IPS DF 6.9 (cell line): ENCODE measurements around the gene PRR5.

Experiments used
- DNase-seq: peaks from one replicate; pipeline ENCODE4 v3.0.0-alpha.2; 2013; ENCODE audit warnings: low read depth, low spot score
- H3K27ac ChIP-seq: one replicate; pipeline ENCODE4 v1.5.1; 2013; ENCODE audit warnings: low read length, control low read depth
- H3K27me3 ChIP-seq: 2 replicates; pipeline ENCODE4 v1.6.1; 2013; ENCODE audit warnings: mild to moderate bottlenecking, low read length; ENCODE audit not compliant: control insufficient read depth, insufficient read depth
- H3K36me3 ChIP-seq: 2 replicates; pipeline ENCODE4 v1.6.1; 2013; ENCODE audit warnings: low read length; ENCODE audit not compliant: control insufficient read depth, insufficient read depth
- H3K4me1 ChIP-seq: 2 replicates; pipeline ENCODE4 v1.6.1; 2013; ENCODE audit warnings: low read length; ENCODE audit not compliant: control insufficient read depth, insufficient read depth
- H3K4me3 ChIP-seq: 2 replicates; pipeline ENCODE4 v1.5.1; 2013; ENCODE audit warnings: mild to moderate bottlenecking, low read length
- H3K9me3 ChIP-seq: 2 replicates; pipeline ENCODE4 v1.6.1; 2013; ENCODE audit warnings: low read length, inconsistent platforms; ENCODE audit not compliant: control insufficient read depth, insufficient read depth
- WGBS: extraction: QIAGEN DNeasy Blood & Tissue Kit; methylation state at CpG from one replicate; pipeline ENCODE4 v1.1.7; 2013; ENCODE audit warnings: mixed read lengths, missing lambda C conversion rate; ENCODE audit not compliant: insufficient read length, insufficient coverage; 5-methylcytosine and 5-hydroxymethylcytosine counted together

Gene PRR5

GRCh38 chr22:44758344-44758973 is 56.5 kb downstream of the PRR5 start:
- peaks cover 5% of the 10 kb centered on the region for H3K4me1 ChIP-seq
- no peaks in the 10 kb centered on the region for H3K36me3 ChIP-seq
- no peaks in the 10 kb centered on the region for H3K27me3 ChIP-seq
- DNase-seq: no peak
- H3K9me3 ChIP-seq: no peaks in the 10 kb centered on the region
- WGBS: no CpG with 5 or more reads among the region's 11 CpGs
- no peak overlapping the region for H3K27ac ChIP-seq
- H3K4me3 ChIP-seq: no peak overlapping the region

- Histone ChIP-seq H3K9me3 (no peaks in the 10 kb centered on the region), H3K27ac (no peak overlapping the region), H3K27me3 (no peaks in the 10 kb centered on the region), H3K36me3 (no peaks in the 10 kb centered on the region), H3K4me1 (peaks cover 5% of the 10 kb centered on the region), H3K4me3 (no peak overlapping the region)
- no peak for DNase-seq
- WGBS: no CpG with 5 or more reads among the region's 6 CpGs
Observed at GRCh38 chr22:44759001-44759400, 57.0 kb downstream of the PRR5 start.

GRCh38 chr22:44759430-44760310 is 57.7 kb downstream of the PRR5 start:
- Histone ChIP-seq H3K4me1 (peaks cover 5% of the 10 kb centered on the region), H3K27ac (no peak overlapping the region), H3K27me3 (no peaks in the 10 kb centered on the region), H3K36me3 (no peaks in the 10 kb centered on the region), H3K9me3 (no peaks in the 10 kb centered on the region), H3K4me3 (no peak overlapping the region)
- WGBS: no CpG with 5 or more reads among the region's 18 CpGs
- no peak for DNase-seq

GRCh38 chr22:44760476-44760875 is 58.5 kb downstream of the PRR5 start:
- no peaks in the 10 kb centered on the region for H3K27me3 ChIP-seq
- no peak overlapping the region for H3K4me3 ChIP-seq
- no peak overlapping the region for H3K27ac ChIP-seq
- peaks cover 3% of the 10 kb centered on the region for H3K4me1 ChIP-seq
- no CpG with 5 or more reads among the region's 5 CpGs for WGBS
- DNase-seq: no peak
- H3K36me3 ChIP-seq: no peaks in the 10 kb centered on the region
- H3K9me3 ChIP-seq: no peaks in the 10 kb centered on the region

- no peaks in the 10 kb centered on the region; the same call in 1 of the 2 replicates for H3K4me1 ChIP-seq
- WGBS: no CpG with 5 or more reads among the region's 10 CpGs
- H3K9me3 ChIP-seq: no peaks in the 10 kb centered on the region
- H3K27ac ChIP-seq: no peak overlapping the region
- no peak for DNase-seq
- H3K27me3 ChIP-seq: no peaks in the 10 kb centered on the region
- no peaks in the 10 kb centered on the region for H3K36me3 ChIP-seq
- H3K4me3 ChIP-seq: no peak overlapping the region
Observed at GRCh38 chr22:44761025-44761424, 59.0 kb downstream of the PRR5 start.

GRCh38 chr22:44764373-44764772 is 62.4 kb downstream of the PRR5 start:
- no peak overlapping the region for H3K4me3 ChIP-seq
- WGBS: no CpG with 5 or more reads among the region's 17 CpGs
- no peaks in the 10 kb centered on the region for H3K27me3 ChIP-seq
- H3K36me3 ChIP-seq: no peaks in the 10 kb centered on the region
- DNase-seq: no peak
- no peak overlapping the region for H3K27ac ChIP-seq
- no peaks in the 10 kb centered on the region for H3K9me3 ChIP-seq
- H3K4me1 ChIP-seq: peaks cover 5% of the 10 kb centered on the region

GRCh38 chr22:44764974-44765373 is 63.0 kb downstream of the PRR5 start:
- Histone ChIP-seq H3K9me3 (no peaks in the 10 kb centered on the region), H3K27ac (no peak overlapping the region), H3K4me3 (no peak overlapping the region), H3K4me1 (peaks cover 5% of the 10 kb centered on the region), H3K27me3 (no peaks in the 10 kb centered on the region), H3K36me3 (no peaks in the 10 kb centered on the region)
- DNase-seq: no peak
- WGBS: no CpG with 5 or more reads among the region's 4 CpGs

GRCh38 chr22:44765571-44766285 is 63.7 kb downstream of the PRR5 start:
- Histone ChIP-seq H3K4me3 (no peak overlapping the region), H3K27ac (no peak overlapping the region), H3K27me3 (no peaks in the 10 kb centered on the region), H3K4me1 (peaks cover 5% of the 10 kb centered on the region), H3K36me3 (no peaks in the 10 kb centered on the region), H3K9me3 (no peaks in the 10 kb centered on the region)
- DNase-seq: no peak
- no CpG with 5 or more reads among the region's 23 CpGs for WGBS

- WGBS: no CpG with 5 or more reads among the region's 1 CpG
- H3K4me1 ChIP-seq: peaks cover 2% of the 10 kb centered on the region; the same call in 1 of the 2 replicates
- H3K4me3 ChIP-seq: no peak overlapping the region
- H3K9me3 ChIP-seq: no peaks in the 10 kb centered on the region
- H3K36me3 ChIP-seq: no peaks in the 10 kb centered on the region; the same call in 1 of the 2 replicates
- H3K27me3 ChIP-seq: no peaks in the 10 kb centered on the region
- no peak for DNase-seq
- no peak overlapping the region for H3K27ac ChIP-seq
Observed at GRCh38 chr22:44773082-44773481, 71.1 kb downstream of the PRR5 start.

GRCh38 chr22:44775862-44776261 is 73.9 kb downstream of the PRR5 start:
- WGBS: no CpG with 5 or more reads among the region's 5 CpGs
- Histone ChIP-seq H3K36me3 (no peaks in the 10 kb centered on the region; the same call in 1 of the 2 replicates), H3K9me3 (no peaks in the 10 kb centered on the region), H3K4me1 (peaks cover 2% of the 10 kb centered on the region; the same call in 1 of the 2 replicates), H3K4me3 (no peak overlapping the region), H3K27ac (no peak overlapping the region), H3K27me3 (no peaks in the 10 kb centered on the region)
- no peak for DNase-seq
